GM19468 (cell line): ENCODE measurements around the gene KAZN.

Source experiments
- ATAC-seq: cut with Tn5 transposase; IDR thresholded peaks from one replicate; pipeline ENCODE4 v1.9.1; 2021; ENCODE audit warnings: mild to moderate bottlenecking, moderate library complexity, moderate number of reproducible peaks; ENCODE audit not compliant: unreplicated experiment; ENCODE audit errors: extremely low read depth

Gene KAZN

DNA sequence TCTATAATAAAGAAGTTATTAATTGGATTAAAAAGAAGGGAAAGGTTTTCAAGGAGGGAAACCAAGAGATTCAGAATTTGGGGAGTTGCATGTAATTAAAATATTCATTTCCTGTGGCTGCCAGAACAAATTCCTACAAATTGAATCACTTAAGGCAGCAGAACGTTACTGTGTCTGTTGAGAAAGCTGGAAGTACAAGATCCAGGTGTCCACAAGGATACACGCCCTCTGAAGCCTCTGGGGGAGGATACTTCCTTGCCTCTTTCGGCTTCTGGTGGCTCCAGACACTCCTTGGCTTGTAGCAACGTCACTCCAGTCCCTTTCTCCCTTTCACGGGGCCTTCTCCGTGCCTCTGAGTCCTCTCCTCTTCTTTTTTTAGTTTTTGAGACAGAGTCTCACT lies 67.9 kb downstream of the KAZN start:
- ATAC-seq, result no peak

GRCh38 chr1:14666962-14667650 lies 68.6 kb downstream of the KAZN start:
- ATAC-seq, result no peak

GRCh38 chr1:14667651-14667984 lies 69.1 kb downstream of the KAZN start:
- no peak for ATAC-seq

GRCh38 chr1:14668538-14668937 lies 70.1 kb downstream of the KAZN start:
- ATAC-seq, result no peak

- ATAC-seq, result no peak
These were observed 73.5 kb downstream of the KAZN start for GRCh38 chr1:14672005-14672404.

- ATAC-seq, result no peak
These were observed 75.5 kb downstream of the KAZN start for GRCh38 chr1:14674030-14674429.

- no peak for ATAC-seq
These were observed 77.9 kb downstream of the KAZN start for GRCh38 chr1:14676400-14676799.

DNA sequence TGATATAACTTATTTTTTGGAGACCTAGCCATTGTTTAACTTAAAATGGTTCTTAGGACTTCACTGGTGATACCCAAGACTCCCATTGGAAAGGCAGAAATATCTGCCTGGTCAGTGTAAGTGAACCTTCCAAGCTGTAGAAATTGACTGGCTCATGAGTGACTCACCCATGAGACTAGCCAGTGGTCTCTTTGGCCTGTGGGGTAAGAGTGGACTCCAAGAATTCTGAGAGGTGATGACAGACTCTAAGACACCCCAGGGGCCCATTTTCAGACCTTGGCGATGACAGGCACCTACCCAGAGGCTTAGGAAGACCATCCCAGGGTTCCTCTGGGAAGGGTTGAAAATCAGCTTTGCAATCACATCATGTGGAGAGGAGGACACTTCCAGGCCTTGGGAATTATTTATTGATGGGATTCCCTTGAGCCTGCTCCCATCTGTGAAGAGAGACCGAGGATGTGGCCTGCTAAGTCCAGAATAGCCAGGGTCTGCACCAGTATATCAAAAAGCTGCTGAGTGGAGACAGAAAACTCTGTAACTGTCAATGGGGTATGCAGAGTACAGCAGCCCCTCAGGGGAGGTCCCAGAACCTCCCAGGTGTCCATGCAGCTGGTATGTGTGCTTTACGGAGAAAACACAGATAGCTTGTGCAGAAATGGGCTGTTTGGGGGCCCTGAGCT lies 78.9 kb downstream of the KAZN start:
- ATAC-seq, result no peak

GRCh38 chr1:14678011-14678638 lies 79.6 kb downstream of the KAZN start:
- no peak for ATAC-seq

GRCh38 chr1:14679027-14679688 lies 80.7 kb downstream of the KAZN start:
- ATAC-seq, result no peak

DNA sequence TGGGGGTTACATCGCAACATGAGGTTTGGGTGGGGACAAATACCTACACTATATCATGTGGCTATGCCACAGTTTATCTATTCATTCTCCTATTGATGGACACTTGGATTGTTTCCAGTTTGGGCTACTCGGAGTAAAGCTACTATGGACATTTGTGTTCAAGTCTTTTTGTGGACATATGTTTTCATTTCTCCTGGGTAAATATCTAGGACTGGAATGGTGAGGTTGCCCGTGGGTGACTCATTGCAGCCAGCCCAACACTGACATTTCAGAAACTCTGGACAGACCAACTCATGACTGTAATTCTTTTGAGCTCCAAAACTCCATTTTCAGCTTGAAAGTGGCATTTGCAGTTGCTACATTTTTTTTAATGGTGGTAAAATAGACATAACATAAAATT lies 82.7 kb downstream of the KAZN start:
- no peak for ATAC-seq

- ATAC-seq, result no peak
These were observed 84.6 kb downstream of the KAZN start for GRCh38 chr1:14682941-14683621.

- ATAC-seq, result no peak
These were observed 86.6 kb downstream of the KAZN start for GRCh38 chr1:14685078-14685477.

GRCh38 chr1:14686701-14687100 lies 88.2 kb downstream of the KAZN start:
- ATAC-seq, result no peak

GRCh38 chr1:14687147-14687546 lies 88.7 kb downstream of the KAZN start:
- no peak for ATAC-seq

DNA sequence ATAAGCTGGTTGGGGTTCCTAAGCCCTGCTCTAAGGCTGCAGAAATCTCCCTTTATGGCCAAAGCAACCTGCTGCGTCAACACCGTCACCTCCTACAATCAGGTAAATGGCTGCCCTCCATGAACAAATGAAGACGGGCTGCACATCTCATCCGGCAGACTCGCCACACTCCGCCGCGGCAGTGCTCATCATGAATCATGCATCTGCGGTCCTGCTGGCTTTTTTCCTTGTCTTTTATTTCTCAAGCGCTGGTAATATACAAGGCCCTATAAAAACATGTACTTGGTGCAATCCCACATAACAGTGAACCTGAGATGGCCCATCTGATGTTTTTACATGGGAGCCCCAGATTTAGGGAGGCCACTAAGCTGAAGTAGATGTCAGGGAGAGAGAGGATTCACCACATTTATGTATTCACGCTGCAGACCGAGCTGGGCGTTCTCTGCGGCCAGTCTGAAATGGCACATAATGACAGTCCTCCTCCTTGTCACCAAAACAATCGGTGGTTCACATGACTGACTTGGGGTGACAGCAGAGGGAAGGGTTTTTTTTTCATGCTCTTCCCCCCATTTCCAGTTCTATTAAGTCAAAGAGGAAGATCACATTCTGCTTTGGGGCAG lies 91.6 kb downstream of the KAZN start:
- no peak for ATAC-seq

DNA sequence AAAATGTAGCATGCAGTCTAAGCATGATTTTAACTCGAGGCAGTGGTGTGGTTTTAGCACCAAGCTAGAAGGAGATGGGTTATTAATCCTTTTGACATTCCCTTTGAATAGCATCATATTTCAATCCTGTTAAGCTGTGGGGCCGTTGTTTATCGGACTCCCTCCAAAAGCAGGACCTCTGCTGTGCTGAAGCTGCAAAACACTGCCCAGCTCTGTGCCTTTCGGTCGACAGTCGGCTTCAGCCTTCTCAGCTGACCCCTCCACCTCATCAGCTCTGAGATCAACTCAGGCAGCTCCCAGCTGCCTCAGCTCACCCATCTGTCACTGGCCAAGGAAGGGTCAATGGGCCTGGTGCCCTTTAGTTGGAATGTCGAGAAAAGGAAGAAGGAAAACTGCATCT lies 95.5 kb downstream of the KAZN start:
- no peak for ATAC-seq

DNA sequence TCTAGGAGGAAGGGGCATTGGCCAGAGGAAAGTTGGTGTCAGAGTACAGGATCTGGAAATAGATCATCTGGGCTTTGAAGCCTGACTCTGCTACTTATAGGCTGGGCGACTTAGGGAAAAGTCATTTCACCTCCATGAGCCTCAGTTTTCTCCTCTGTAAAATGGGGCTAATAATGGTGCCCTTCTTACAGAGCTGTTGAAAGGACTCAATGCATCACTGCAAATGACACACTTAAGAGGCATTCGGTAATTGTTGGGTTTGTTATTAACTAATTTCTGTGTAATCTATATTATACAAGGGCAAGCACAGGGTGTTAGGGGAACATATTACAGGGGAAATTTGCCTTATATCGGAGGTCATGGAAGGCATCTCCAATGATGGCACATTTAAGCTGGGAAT lies 96.1 kb downstream of the KAZN start:
- ATAC-seq, result no peak

DNA sequence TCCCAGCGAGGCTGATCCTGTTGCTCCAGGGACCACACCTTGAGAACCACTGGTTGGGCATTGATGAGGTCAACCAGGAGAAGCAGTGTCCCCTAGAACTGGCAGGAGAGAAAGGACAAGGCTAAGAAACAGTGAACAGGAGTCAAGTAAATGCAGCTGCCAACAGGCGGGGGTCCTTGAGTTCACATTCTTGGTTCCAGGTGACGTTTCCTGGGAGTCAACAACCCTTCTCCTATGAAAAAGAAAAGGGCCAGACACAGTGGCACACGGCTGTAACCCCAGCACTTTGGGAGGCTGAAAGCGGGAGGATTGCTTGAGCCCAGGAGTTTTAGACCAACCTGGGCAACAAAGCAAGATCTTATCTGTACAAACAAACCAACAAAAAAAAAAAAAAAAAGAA lies 98.3 kb downstream of the KAZN start:
- ATAC-seq, result no peak

DNA sequence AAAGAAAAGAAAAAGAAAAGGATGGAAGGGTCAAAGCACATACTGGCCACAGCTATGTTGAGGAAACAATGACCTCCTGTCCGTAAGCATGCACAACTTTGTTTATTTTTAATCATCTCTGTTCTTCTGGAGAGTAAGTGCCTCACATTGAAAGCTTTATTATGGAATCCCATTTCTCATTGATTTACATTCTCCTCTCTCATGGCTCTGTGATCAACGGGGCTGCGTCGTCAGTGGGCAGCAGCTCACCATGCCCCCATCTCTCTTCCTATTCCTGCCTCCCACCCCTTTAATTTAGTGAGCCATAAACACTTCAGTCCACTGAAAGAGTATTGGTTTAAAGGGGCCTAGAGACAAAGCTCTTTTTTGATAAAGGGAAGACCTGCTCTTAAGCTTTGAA lies 98.9 kb downstream of the KAZN start:
- ATAC-seq, result no peak
